Non-pigmented ciliary epithelial cell (primary cell): ENCODE data around the gene PCNA.
"Not testable (repeated sequence)": the region's sequence is repeated elsewhere in the genome, so short reads cannot be mapped to it uniquely, and the experiment has no call there.

ENCODE experiments used
- DNase-seq: peaks from one replicate; pipeline ENCODE4 v3.0.0-alpha.2; 2010; ENCODE audit warnings: low read depth

The PCNA gene

DNA sequence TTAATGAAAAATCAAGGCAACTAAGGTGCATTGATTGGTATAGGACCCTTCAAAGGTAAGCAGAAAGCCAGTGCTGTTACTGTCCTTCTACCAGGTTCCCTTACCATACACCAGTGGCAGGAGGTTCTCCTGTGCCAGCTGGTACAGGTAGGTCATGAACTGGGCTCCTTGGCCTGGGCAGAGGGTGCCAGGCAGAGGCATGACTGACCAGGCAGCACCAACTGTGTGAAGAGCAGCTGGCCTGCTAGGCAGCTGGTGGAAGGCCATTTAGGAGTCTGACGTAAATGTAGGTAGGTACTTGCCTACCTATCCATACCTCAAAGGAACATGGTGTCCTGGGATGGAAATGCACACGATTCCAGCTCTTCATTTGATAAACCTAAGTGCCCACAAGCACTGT is 23.3 kb downstream of the PCNA start:
- DNase-seq = no peak

DNA sequence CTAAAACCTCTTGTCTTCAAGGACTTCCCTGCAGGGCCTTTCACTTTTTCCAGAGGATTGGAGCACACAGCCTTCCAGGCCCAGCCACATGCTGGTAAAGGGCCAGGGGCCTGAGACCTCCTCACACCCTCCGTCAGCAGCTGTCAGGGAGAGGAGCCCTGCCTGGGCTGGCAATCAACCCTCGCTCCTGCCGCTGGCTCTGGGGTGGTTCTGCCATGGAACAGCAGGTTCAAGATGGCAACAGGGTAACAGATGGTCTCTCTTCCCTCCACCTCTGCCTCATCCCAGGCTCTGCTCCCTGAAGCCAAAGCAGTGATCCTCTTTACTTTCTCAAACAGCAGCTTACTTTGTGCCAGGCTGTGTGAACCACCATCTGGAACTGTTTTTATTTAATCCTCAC is 23.8 kb downstream of the PCNA start:
- no peak for DNase-seq

GRCh38 chr20:5095454-5095853 is 24.3 kb downstream of the PCNA start:
- no peak for DNase-seq

DNA sequence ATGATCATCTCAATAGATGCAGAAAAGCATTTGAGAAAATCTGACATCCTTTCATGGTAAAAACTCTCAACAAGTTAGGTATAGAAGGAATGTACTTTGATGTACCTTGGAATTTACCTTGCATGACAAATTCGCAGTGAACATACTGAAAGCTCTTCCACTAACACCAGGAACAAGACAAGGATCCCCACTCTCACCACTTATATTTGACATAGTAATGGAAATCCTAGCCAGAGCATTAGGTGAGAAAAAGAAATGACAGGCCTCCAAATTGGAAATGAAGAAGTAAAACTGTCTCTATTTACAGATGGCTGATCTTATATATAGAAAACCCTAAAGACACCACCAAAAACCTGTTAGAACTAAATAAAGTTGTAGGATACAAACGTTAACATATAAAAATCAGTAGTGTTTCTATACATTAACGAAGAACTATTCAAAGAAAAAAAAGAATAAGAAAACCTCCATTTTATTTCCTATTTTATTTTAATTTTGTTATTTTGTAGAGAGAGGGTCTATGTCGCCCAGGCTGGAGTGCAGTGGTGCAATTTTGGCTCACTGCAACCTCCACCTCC is 26.9 kb downstream of the PCNA start:
- no peak for DNase-seq

DNA sequence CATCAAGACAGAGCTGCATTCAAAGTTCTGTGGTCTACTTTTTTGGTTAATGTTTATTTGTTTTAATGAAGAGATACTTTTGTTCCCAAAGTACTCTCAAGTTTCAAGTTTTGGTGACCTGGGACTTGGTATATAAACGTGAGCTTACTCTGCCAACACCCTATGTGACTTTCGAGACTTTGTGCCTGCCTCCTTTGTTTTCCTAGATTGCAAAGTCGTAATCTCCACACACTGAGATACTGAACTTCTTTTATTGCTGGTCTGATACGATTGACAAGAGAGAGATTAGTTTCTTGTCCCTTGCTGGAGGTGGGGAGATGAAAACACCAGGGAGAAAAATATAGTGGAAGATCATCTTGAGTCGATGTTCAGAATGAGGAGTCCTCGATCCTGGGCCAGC is 27.9 kb downstream of the PCNA start:
- DNase-seq = no peak

GRCh38 chr20:5090191-5090590 is 29.6 kb downstream of the PCNA start:
- no peak for DNase-seq

DNA sequence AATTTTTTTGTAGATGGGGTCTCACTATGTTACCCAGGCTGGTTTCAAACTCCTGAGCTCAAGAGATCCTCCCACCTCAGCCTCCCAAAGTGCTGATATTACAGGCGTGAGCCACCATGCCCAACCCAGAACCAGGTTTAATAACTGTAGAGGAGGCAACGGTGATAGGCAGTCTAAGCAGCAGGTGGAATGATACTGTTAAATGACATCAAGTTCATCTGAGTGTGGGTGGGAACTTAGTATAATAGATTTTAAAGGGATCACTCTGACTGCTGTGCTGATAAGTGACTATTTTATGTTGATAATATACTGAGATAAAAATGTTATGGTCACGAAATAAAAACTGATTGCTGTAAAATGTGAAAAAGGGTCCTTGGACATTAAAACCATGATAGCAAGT is 31.1 kb downstream of the PCNA start:
- DNase-seq = no peak

GRCh38 chr20:5085380-5085779 is 34.4 kb downstream of the PCNA start:
- DNase-seq = no peak

DNA sequence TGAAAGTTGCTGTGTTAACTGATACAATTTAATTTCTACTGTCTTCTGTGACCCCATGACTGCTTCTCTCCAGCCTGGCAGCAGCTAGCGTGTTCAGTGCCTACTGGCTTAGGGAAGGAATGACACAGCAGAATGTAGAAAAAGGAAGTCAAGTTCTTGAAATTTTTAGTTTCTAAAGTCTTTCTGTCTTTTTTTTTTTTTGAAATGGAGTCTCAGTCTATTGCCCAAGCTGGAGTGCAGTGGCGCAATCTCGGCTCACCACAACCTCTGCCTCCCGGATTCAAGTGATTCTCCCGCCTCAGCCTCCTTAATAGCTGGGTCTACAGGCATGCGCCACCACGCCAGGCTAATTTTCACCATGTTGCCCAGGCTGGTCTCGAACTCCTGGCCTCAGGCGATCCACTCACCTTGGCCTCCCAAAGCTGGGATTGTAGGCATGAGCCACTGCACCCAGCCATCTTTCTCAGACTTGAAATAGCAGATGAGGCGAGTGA is 39.3 kb downstream of the PCNA start:
- no peak for DNase-seq

GRCh38 chr20:5078399-5078958 is 41.3 kb downstream of the PCNA start:
- DNase-seq = no peak

- no peak for DNase-seq
These were observed 41.9 kb downstream of the PCNA start for GRCh38 chr20:5077761-5078387.

GRCh38 chr20:5076913-5077312 is 42.8 kb downstream of the PCNA start:
- not testable (repeated sequence) for DNase-seq

GRCh38 chr20:5074232-5074674 is 45.5 kb downstream of the PCNA start:
- DNase-seq = no peak

DNA sequence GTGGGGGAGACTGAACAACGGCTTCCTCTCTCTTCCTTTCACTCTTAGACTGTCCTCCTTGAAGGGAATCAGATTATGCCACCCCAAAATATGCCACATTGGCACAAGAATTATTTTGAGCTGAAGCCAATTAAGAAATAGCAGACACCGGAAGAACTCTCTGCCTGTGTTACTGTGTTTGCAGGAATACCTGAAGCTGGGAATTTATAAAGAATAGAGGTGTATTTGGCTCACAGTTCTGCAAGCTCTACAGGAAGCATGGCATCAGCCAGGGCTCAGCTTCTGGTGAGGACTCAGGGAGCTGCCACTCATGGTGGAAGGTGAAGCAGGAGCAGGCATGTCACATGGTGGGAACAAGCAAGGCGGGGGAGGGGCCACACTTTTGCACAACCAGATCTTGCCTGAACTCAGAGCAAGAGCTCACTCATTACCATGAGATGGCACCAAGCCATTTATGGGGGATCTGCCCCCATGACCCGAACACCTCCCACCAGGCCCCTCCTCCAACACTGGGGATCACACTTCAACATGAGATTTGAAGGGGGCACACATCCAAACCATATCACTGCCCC is 46.0 kb downstream of the PCNA start:
- no peak for DNase-seq

- no peak for DNase-seq
These were observed 46.8 kb downstream of the PCNA start for GRCh38 chr20:5072756-5073659.

GRCh38 chr20:5071942-5072341 is 47.8 kb downstream of the PCNA start:
- DNase-seq = not testable (repeated sequence)

- DNase-seq = no peak
These were observed 49.2 kb downstream of the PCNA start for GRCh38 chr20:5070570-5070969.

- no peak for DNase-seq
These were observed 49.7 kb downstream of the PCNA start for GRCh38 chr20:5070081-5070480.

DNA sequence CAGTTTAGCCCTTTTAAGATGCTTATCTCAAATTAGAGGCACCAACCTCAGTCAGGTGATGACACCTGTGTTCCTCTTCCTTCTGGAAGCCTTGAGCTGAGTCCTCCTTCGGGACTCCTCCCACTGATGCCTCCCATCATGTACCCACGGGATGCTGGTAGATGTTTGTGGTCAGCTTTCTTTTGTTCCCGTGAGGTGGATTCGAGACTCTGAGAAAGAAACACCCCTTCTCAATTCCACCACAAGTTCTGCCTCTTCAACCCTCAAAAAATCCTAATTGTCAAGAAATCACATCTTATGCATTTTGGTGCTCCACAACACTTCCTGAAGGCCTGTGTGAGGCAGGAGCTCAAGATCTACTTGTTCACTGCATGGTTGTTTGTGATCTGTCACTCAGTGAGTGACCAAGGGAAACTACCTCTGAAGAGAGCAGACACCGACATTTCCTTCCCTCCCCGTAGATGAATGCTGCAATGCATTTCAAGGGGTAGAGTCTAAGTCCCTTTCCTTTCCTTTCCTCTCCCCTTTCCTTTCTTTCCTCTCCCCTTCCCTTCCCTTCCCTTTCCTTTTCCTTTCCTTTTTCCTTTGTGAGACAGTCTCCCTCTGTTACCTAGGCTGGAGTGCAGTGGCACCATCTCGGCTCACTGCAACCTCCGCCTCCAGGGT is 50.5 kb downstream of the PCNA start:
- DNase-seq = no peak

DNA sequence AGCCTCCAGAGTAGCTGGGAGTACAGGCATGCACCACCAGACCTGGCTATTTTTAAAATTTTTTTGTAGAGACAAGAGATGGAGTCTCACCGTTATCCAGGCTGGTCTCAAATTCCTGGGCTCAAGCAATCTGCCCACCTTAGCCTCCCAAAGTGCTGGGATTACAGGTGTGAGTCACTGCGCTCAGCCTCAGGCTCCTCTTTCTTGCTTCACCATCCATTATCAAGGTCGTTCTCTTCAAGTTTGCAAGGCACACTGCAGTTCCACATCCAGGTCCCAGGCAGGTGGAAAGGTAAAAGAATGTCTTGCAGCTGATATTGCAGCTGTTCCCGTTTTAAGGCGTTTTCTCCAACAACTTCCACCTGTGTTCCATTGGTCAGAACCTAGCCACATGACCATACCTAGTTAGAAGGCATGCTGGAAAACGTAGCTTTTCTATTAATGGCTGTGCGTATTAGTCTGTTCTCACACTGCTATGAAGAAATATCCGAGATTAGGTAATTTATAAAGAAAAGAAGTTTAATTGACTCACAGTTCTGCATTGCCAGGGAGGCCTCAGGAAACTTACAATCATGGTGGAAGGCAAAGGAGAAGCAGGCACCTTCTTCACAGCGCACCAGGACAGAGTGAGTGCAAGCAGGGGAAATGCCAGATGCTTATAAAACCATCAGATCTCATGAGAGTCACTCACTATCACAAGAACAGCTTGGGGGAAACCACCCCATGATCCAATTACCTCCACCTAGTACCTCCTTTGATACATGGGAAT is 51.7 kb downstream of the PCNA start:
- no peak for DNase-seq

DNA sequence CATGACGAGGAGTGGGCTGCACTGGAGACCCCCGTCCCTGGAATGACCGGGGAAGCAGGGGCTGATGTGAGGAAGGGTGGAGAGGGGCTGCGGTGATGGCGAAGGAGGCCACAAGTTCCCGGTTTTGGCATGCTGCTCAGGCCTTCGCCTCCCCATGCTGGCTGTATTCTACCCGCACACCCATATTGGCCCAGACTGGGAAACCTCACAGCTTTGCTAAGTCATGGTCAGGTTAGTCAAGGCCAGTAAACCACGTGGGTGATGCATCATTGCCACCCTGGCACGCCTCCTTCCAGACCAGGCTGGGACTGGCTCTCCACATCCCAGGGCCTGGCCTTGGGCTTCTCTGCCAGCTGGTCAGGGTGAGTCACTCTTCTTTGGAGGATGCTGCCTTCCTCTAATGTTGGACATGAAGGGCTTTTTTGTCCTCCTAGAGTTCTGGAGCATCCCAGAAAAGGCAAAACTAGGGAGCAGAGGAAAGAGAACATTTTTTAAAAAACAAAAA is 53.8 kb downstream of the PCNA start:
- DNase-seq = peak; percentile 61
